Large intestine (tissue), 3 donors: Measurements from ENCODE around the gene S100A6. TPM values are rescaled to one million over a fixed set of nuclear protein-coding genes. Genes with fewer than 3 reads are reported as not detected.
"Not testable (repeated sequence)": the region's sequence is repeated elsewhere in the genome, so short reads cannot be mapped to it uniquely, and the experiment has no call there.

Experiments used
- DNase-seq, 2 donors: peaks; one replicate each; pipeline versions ENCODE4 v3.0.0 to v3.0.0-alpha.2; 2013
- H3K27ac ChIP-seq: one replicate; pipeline ENCODE4 v1.5.1; 2013; ENCODE audit warnings: low read length
- H3K27me3 ChIP-seq: 2 replicates; pipeline ENCODE4 v1.6.1; 2013; ENCODE audit warnings: low read length; ENCODE audit not compliant: control insufficient read depth, insufficient read depth
- H3K36me3 ChIP-seq: 2 replicates; pipeline ENCODE4 v1.6.1; 2013; ENCODE audit warnings: low read length; ENCODE audit not compliant: control insufficient read depth, insufficient read depth
- H3K4me1 ChIP-seq: one replicate; pipeline ENCODE4 v1.6.1; 2013; ENCODE audit warnings: low read length; ENCODE audit not compliant: control insufficient read depth, insufficient read depth
- H3K4me3 ChIP-seq: one replicate; pipeline ENCODE4 v1.5.1; 2013; ENCODE audit warnings: low read length
- H3K9me3 ChIP-seq: one replicate; pipeline ENCODE4 v1.6.1; 2013; ENCODE audit warnings: mild to moderate bottlenecking, low read depth, low read length, moderate library complexity; ENCODE audit not compliant: control insufficient read depth
- WGBS: methylation state at CpG from one replicate; pipeline ENCODE4 v1.1.5; 2013; ENCODE audit warnings: low lambda C conversion rate; ENCODE audit not compliant: insufficient coverage; 5-methylcytosine and 5-hydroxymethylcytosine counted together
- polyA plus RNA-seq: library from polyadenylated mRNA; unstranded; fragments of 120-200 nt; gene quantifications from one replicate; pipeline ENCODE4 v1.2.1, GENCODE V29; 2013

The S100A6 gene
- polyA plus RNA-seq, 1 donor = 334 TPM

GRCh38 chr1:153527023-153527682 lies 8.6 kb downstream of the S100A6 start:
- Histone ChIP-seq H3K4me1 (peaks cover 20% of the 10 kb centered on the region), H3K4me3 (no peak overlapping the region), H3K27ac (no peak overlapping the region), H3K27me3 (no peaks in the 10 kb centered on the region), H3K36me3 (no peaks in the 10 kb centered on the region), H3K9me3 (no peaks in the 10 kb centered on the region)
- no peak for DNase-seq
- WGBS = no CpG with 5 or more reads among the region's 8 CpGs

- DNase-seq = no peak
- Histone ChIP-seq H3K4me1 (peaks cover 18% of the 10 kb centered on the region), H3K27me3 (no peaks in the 10 kb centered on the region), H3K4me3 (no peak overlapping the region), H3K27ac (peak overlapping the region; percentile 32), H3K36me3 (no peaks in the 10 kb centered on the region), H3K9me3 (no peaks in the 10 kb centered on the region)
- WGBS = no CpG with 5 or more reads among the region's 8 CpGs
Measured at GRCh38 chr1:153526132-153526543, 9.7 kb downstream of the S100A6 start.

GRCh38 chr1:153525088-153525728 lies 10.6 kb downstream of the S100A6 start:
- no peaks in the 10 kb centered on the region for H3K36me3 ChIP-seq
- no peak overlapping the region for H3K4me3 ChIP-seq
- H3K4me1 ChIP-seq = peaks cover 28% of the 10 kb centered on the region
- no peak for DNase-seq
- no peaks in the 10 kb centered on the region for H3K27me3 ChIP-seq
- no peak overlapping the region for H3K27ac ChIP-seq
- H3K9me3 ChIP-seq = no peaks in the 10 kb centered on the region
- 100% methylated on average over 1 of the region's 3 CpGs for WGBS

GRCh38 chr1:153522353-153523048 lies 13.3 kb downstream of the S100A6 start:
- peaks cover 31% of the 10 kb centered on the region for H3K4me1 ChIP-seq
- not testable (repeated sequence) for DNase-seq, H3K4me3 ChIP-seq

DNA sequence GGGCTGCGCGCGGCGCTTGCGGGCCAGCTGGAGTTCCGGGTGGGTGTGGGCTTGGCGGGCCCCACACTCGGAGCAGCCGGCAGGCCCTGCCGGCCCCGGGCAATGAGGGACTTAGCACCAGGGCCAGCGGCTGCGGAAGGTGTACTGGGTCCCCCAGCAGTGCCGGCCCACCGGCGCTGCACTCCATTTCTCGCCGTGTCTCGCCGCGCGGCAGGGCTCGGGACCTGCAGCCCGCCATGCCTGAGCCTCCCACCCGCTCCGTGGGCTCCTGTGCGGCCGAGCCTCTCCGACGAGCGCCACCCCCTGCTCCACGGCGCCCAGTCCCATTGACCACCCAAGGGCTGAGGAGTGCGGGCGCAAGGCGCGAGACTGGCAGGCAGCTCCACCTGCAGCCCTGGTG lies 14.0 kb downstream of the S100A6 start:
- H3K36me3 ChIP-seq, DNase-seq, H3K27ac ChIP-seq, H3K9me3 ChIP-seq, H3K27me3 ChIP-seq, H3K4me3 ChIP-seq: not testable (repeated sequence)
- WGBS = 100% methylated on average over 1 of the region's 37 CpGs
- peaks cover 31% of the 10 kb centered on the region for H3K4me1 ChIP-seq

More at GRCh38 chr1:153522353-153523048, 13.3 kb downstream of the S100A6 start:
- WGBS = no CpG with 5 or more reads among the region's 14 CpGs
- not testable (repeated sequence) for H3K27me3 ChIP-seq, H3K36me3 ChIP-seq, H3K9me3 ChIP-seq, H3K27ac ChIP-seq

GRCh38 chr1:153520818-153521476 lies 14.8 kb downstream of the S100A6 start:
- H3K9me3 ChIP-seq = no peaks in the 10 kb centered on the region
- H3K27ac ChIP-seq = peak overlapping the region; percentile 95
- DNase-seq = no peak
- WGBS = no CpG with 5 or more reads among the region's 4 CpGs
- H3K27me3 ChIP-seq = no peaks in the 10 kb centered on the region
- no peak overlapping the region for H3K4me3 ChIP-seq
- peaks cover 30% of the 10 kb centered on the region for H3K4me1 ChIP-seq
- no peaks in the 10 kb centered on the region for H3K36me3 ChIP-seq

- H3K9me3 ChIP-seq, H3K27me3 ChIP-seq, H3K36me3 ChIP-seq, H3K4me3 ChIP-seq: not testable (repeated sequence)
- peak; percentile 74 to 85 for DNase-seq
- no CpG with 5 or more reads among the region's 5 CpGs for WGBS
- Histone ChIP-seq H3K4me1 (peaks cover 30% of the 10 kb centered on the region), H3K27ac (peak overlapping the region; percentile 95)
Measured at GRCh38 chr1:153520137-153520691, 15.6 kb downstream of the S100A6 start.

- no peaks in the 10 kb centered on the region for H3K9me3 ChIP-seq
- no peak overlapping the region for H3K27ac ChIP-seq
- no peak for DNase-seq
- WGBS = 100% methylated on average over 1 of the region's 3 CpGs
- no peaks in the 10 kb centered on the region for H3K36me3 ChIP-seq
- H3K4me1 ChIP-seq = peaks cover 31% of the 10 kb centered on the region
- no peak overlapping the region for H3K4me3 ChIP-seq
- no peaks in the 10 kb centered on the region for H3K27me3 ChIP-seq
Measured at GRCh38 chr1:153519242-153519641, 16.5 kb downstream of the S100A6 start.

GRCh38 chr1:153515504-153516394 lies 20.0 kb downstream of the S100A6 start:
- Histone ChIP-seq H3K27ac (peak overlapping the region; percentile 73), H3K4me3 (no peak overlapping the region), H3K27me3 (no peaks in the 10 kb centered on the region), H3K4me1 (peaks cover 24% of the 10 kb centered on the region), H3K36me3 (no peaks in the 10 kb centered on the region), H3K9me3 (no peaks in the 10 kb centered on the region)
- no CpG with 5 or more reads among the region's 8 CpGs for WGBS
- DNase-seq = peak; percentile 87 to 93
